Measurements from ENCODE around the gene PSRC1. TPM values are rescaled to one million over a fixed set of nuclear protein-coding genes. Genes with fewer than 3 reads are reported as not detected.
A peak's percentile ranks its signal among the peaks of the same experiment; 100 is the strongest.

PSRC1 gene
- total and polyA plus RNA-seq, 2 of the 8 experiments (the other 6 are each of a cell fraction or from before 2014, with no cell fraction given), result 56.1 to 67.3 TPM

DNA sequence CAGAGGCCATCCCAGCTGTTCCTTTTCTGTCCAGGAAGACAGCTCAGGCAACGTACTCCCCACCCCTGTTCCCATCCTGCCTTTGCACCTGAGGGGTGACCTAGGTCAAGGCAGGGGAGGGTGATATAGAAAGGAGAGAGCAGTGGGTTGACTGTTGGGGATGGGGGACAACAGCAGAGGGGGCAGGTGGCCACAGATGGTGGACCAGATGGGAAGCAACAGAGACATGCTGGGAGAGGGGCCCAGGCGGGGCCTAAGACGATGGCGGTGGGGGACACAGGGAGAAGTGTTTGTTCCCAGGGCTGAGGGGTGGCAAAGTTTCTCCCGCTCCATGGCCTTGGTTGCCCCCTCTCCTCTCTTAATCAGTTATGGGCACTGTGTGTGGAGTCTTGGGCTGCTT, 27.3 kb downstream of the PSRC1 start:
- Histone ChIP-seq H4K8ac (ENCODE audit: extremely low read depth, insufficient read depth, low read length) (peak overlapping the region; percentile 77; the same call in 1 of the 2 replicates), H3K14ac (ENCODE audit: insufficient read length) (no peak overlapping the region), H2AFZ (ENCODE audit: low read length) (no peak overlapping the region), H3K9ac (replicated peaks in 1 of 4; ENCODE audit: extremely low read depth in 1 of 4, low read depth in 3 of 4, low read length in 3 of 4) (peak overlapping the region in 2 of 4 experiments; percentile 14 to 41; a peak in 3 of 7 replicates), H3K79me1 (ENCODE audit: low read depth, low read length) (peaks cover 13% of the 10 kb centered on the region; the same call in 1 of the 2 replicates), H2AK5ac (ENCODE audit: low read depth, low read length) (peak overlapping the region; percentile 66), H2BK120ac (replicated peaks; ENCODE audit: low read depth, low read length) (no peak overlapping the region), H2BK12ac (ENCODE audit: low read depth, low read length) (0 out of 2 replicates have a peak overlapping the region, but pooled peaks have one; percentile 68), H3K27ac (ENCODE audit: low read depth, low read length) (0 out of 2 replicates have a peak overlapping the region, but pooled peaks have one; percentile 14), H4K5ac (ENCODE audit: insufficient read length, low read depth, low read length) (peak overlapping the region; percentile 1), H3K23ac (ENCODE audit: insufficient read length) (no peak overlapping the region), H3K23me2 (ENCODE audit: low read depth, low read length) (no peaks in the 10 kb centered on the region; the same call in 1 of the 2 replicates), H3K4me3 (ENCODE audit: extremely low read depth in 1 of 4, insufficient read depth in 2 of 4, low read depth in 3 of 4, low read length in 4 of 4) (0 out of 8 replicates have a peak overlapping the region, but pooled peaks of 1 of the 4 experiments have one; percentile 22), H3K36me3 (ENCODE audit: control insufficient read depth in 2 of 4, insufficient read depth in 4 of 4, low read length in 3 of 4) (peaks cover 0 to 11% (median 4%) of the 10 kb centered on the region in 4 experiments; a peak in 5 of 8 replicates), H3K4ac (replicated peaks; ENCODE audit: insufficient read length, low read depth, low read length) (peak overlapping the region; percentile 73), H2BK15ac (ENCODE audit: low read length) (peak overlapping the region; percentile 40; the same call in 1 of the 2 replicates), H3K56ac (replicated peaks; ENCODE audit: insufficient read length, low read depth, low read length) (no peak overlapping the region), H4K91ac (replicated peaks; ENCODE audit: insufficient read length, low read length) (peak overlapping the region; percentile 50), H4K20me1 (replicated peaks in 1 of 2; ENCODE audit: control insufficient read depth in 1 of 2, insufficient read depth in 2 of 2, low read length in 2 of 2) (peaks cover under 1 to 6% of the 10 kb centered on the region in 2 experiments), H3K4me1 (replicated peaks in 1 of 4; ENCODE audit: control insufficient read depth in 3 of 4, insufficient read depth in 4 of 4, low read length in 3 of 4) (peaks cover 5 to 37% (median 28%) of the 10 kb centered on the region in 4 experiments), H3K18ac (ENCODE audit: extremely low read depth, low read length) (peak overlapping the region; percentile 81; the same call in 1 of the 2 replicates), H3K4me2 (ENCODE audit: insufficient read depth in 1 of 2, low read depth in 2 of 2, low read length in 2 of 2) (peak overlapping the region; percentile 44 to 47; a peak in 3 of 4 replicates), H3K27me3 (replicated peaks in 1 of 4; ENCODE audit: control insufficient read depth in 3 of 4, extremely low read depth in 1 of 4, insufficient read depth in 3 of 4, low read length in 3 of 4) (peaks cover 0 to 2% (median 1%) of the 10 kb centered on the region in 4 experiments; a peak in 4 of 7 replicates), H2BK20ac (ENCODE audit: low read length) (peak overlapping the region; percentile 40), H3K9me3 (ENCODE audit: insufficient read depth in 2 of 2, low read depth in 1 of 2, low read length in 1 of 2) (no peaks in the 10 kb centered on the region; a peak in 2 of 4 replicates), H2BK5ac (ENCODE audit: low read depth, low read length) (0 out of 2 replicates have a peak overlapping the region, but pooled peaks have one; percentile 40), H3K79me2 (ENCODE audit: control insufficient read depth in 1 of 2, insufficient read depth in 2 of 2, low read length in 2 of 2) (peaks cover 0 to 33% of the 10 kb centered on the region in 2 experiments; a peak in 1 of 4 replicates)
- FAIRE-seq, result no peak
- 97% methylated on average over 5 of the region's 5 CpGs; no CpG with 5 or more reads in 1 of the 2 experiments for WGBS, 2 experiments (ENCODE audit: extremely low coverage in 1 of 2, insufficient coverage in 1 of 2, insufficient read length in 1 of 2, insufficient replicate concordance in 2 of 2, low coverage in 1 of 2, low lambda C conversion rate in 2 of 2, missing lambda C conversion rate in 1 of 2)
- TF ChIP-seq EZH2 (IDR thresholded peaks at IDR 0.05; ENCODE audit: low read depth, low read length, severe bottlenecking) (no peak), POU5F1 (IDR thresholded peaks at IDR 0.05; ENCODE audit: low read depth, low read length) (no peak), CBX8 (IDR thresholded peaks at IDR 0.05; ENCODE audit: borderline replicate concordance, low read depth, low read length) (no peak), SIN3A (conservative IDR thresholded peaks at IDR 0.05 in 1 of 2, IDR thresholded peaks at IDR 0.05 in 1 of 2; ENCODE audit: low read depth in 1 of 2, low read length in 2 of 2) (no peak), EP300 (IDR thresholded peaks at IDR 0.05; ENCODE audit: borderline replicate concordance in 1 of 2, low read depth in 2 of 2, low read length in 2 of 2) (no peak), SIX5 (IDR thresholded peaks at IDR 0.05; ENCODE audit: low read depth, low read length) (no peak), GABPA (IDR thresholded peaks at IDR 0.05; ENCODE audit: borderline replicate concordance, insufficient read depth, low read length) (no peak), SP2 (IDR thresholded peaks at IDR 0.05; ENCODE audit: low read length) (no peak)
- TF ChIP-seq, protein P1, sequence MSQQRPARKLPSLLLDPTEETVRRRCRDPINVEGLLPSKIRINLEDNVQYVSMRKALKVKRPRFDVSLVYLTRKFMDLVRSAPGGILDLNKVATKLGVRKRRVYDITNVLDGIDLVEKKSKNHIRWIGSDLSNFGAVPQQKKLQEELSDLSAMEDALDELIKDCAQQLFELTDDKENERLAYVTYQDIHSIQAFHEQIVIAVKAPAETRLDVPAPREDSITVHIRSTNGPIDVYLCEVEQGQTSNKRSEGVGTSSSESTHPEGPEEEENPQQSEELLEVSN (IDR thresholded peaks at IDR 0.05), result no peak
- POLR2A ChIA-PET (ENCODE audit: partially characterized antibody), result interaction anchor here (0.6 to 12.2 kb wide), 5 partner anchors 9 to 60 kb away, joined by 3 to 252 read pairs (median 9); partner anchors contain the start of gene SARS1
- no peak for DNase-seq (ENCODE audit: low read depth in 1 of 2, low spot score in 2 of 2)
- CTCF ChIA-PET (ENCODE audit: partially characterized antibody), result interaction anchor here (1.0 to 28.7 kb wide), 9 partner anchors 9 to 146 kb away, joined by 3 to 651 read pairs (median 12); partner anchors contain the start of genes SARS1 and SORT1
